HEK293T (cell line): ENCODE measurements around the gene ARRDC3.

ENCODE experiments used
- BHLHE40 ChIP-seq: fragments of 450-650 bp; IDR thresholded peaks from 2 replicates; pipeline ENCODE4 v1.6.1; 2016; ENCODE audit warnings: mild to moderate bottlenecking, moderate library complexity, borderline replicate concordance
- FOXK2 ChIP-seq: fragments of 450-650 bp; IDR thresholded peaks from 2 replicates; pipeline ENCODE4 v1.6.1; 2016; ENCODE audit warnings: mild to moderate bottlenecking
- FOXM1 ChIP-seq: fragments of 450-650 bp; IDR thresholded peaks from 2 replicates; pipeline ENCODE4 v1.6.1; 2017; ENCODE audit warnings: mild to moderate bottlenecking, borderline replicate concordance

GRCh38 chr5:91367344-91367743 is 15.8 kb downstream of the ARRDC3 start:
- TF ChIP-seq BHLHE40 (no peak), FOXM1 (no peak), FOXK2 (no peak)
